Parathyroid adenoma (tissue), 2 donors: ENCODE results near the gene ARSD.

ENCODE experiments used
- H2AFZ ChIP-seq: fragments of 300-600 bp; sonication (generic); one replicate; pipeline ENCODE4 v1.7.0; 2017; ENCODE audit warnings: antibody characterized with exemption, mild to moderate bottlenecking
- H3K27ac ChIP-seq: fragments of 300-600 bp; sonication (generic); one replicate; pipeline ENCODE4 v1.7.0; 2017
- H3K27me3 ChIP-seq: fragments of 300-600 bp; sonication (generic); one replicate; pipeline ENCODE4 v1.7.0; 2017; ENCODE audit warnings: low read length; ENCODE audit not compliant: control insufficient read depth, insufficient read depth
- H3K36me3 ChIP-seq: fragments of 300-600 bp; sonication (generic); one replicate; pipeline ENCODE4 v1.7.0; 2017; ENCODE audit warnings: low read length; ENCODE audit not compliant: control insufficient read depth, insufficient read depth
- H3K4me1 ChIP-seq: fragments of 300-600 bp; sonication (generic); one replicate; pipeline ENCODE4 v1.7.0; 2017; ENCODE audit warnings: control low read depth
- H3K4me2 ChIP-seq: fragments of 300-600 bp; sonication (generic); one replicate; pipeline ENCODE4 v1.7.0; 2017; ENCODE audit warnings: low read length
- H3K4me3 ChIP-seq: fragments of 300-600 bp; sonication (generic); one replicate; pipeline ENCODE4 v1.7.0; 2017; ENCODE audit warnings: low read depth, low read length
- H3K79me2 ChIP-seq: fragments of 300-600 bp; sonication (generic); one replicate; pipeline ENCODE4 v1.7.0; 2017; ENCODE audit warnings: control low read depth
- H3K9ac ChIP-seq: fragments of 300-600 bp; sonication (generic); one replicate; pipeline ENCODE4 v1.7.0; 2017; ENCODE audit warnings: mild to moderate bottlenecking
- H3K9me3 ChIP-seq: fragments of 300-600 bp; sonication (generic); one replicate; pipeline ENCODE4 v1.7.0; 2017; ENCODE audit warnings: low read length; ENCODE audit not compliant: control insufficient read depth
- TF ChIP-seq, protein P1 (sequence below): fragments of 300-600 bp; sonication (generic); IDR thresholded peaks from one replicate; pipeline ENCODE4 v1.7.0; 2017; ENCODE audit warnings: antibody characterized with exemption, mild to moderate bottlenecking
- donor health status: primary hyperparathyroidism.

Gene ARSD

DNA sequence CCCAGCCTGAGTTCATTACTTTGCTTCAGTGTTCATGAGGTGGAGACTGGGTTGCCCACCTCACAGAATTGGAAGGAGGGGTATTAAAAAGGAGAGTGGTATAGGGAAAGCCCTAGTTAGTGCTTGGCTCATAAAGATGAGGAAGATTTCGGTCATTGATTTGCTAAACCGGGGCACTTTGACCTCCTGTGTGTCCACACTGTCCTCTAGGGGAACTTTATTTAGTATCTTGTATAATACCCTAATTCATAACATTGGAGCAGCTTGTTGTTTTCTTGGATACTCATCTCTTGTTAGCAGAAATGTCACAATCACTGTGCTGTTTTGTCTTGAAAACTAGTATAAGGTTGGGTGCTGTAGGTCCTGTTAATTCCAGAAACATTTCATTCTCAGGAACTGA lies 50.6 kb downstream of the ARSD start:
- H3K27me3 ChIP-seq: no peaks in the 10 kb centered on the region
- H2AFZ ChIP-seq: no peak overlapping the region
- TF ChIP-seq, protein P1, sequence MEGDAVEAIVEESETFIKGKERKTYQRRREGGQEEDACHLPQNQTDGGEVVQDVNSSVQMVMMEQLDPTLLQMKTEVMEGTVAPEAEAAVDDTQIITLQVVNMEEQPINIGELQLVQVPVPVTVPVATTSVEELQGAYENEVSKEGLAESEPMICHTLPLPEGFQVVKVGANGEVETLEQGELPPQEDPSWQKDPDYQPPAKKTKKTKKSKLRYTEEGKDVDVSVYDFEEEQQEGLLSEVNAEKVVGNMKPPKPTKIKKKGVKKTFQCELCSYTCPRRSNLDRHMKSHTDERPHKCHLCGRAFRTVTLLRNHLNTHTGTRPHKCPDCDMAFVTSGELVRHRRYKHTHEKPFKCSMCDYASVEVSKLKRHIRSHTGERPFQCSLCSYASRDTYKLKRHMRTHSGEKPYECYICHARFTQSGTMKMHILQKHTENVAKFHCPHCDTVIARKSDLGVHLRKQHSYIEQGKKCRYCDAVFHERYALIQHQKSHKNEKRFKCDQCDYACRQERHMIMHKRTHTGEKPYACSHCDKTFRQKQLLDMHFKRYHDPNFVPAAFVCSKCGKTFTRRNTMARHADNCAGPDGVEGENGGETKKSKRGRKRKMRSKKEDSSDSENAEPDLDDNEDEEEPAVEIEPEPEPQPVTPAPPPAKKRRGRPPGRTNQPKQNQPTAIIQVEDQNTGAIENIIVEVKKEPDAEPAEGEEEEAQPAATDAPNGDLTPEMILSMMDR: no peak
- no peaks in the 10 kb centered on the region for H3K36me3 ChIP-seq
- H3K9me3 ChIP-seq: no peaks in the 10 kb centered on the region
- H3K27ac ChIP-seq: no peak overlapping the region
- H3K4me2 ChIP-seq: no peak overlapping the region
- no peak overlapping the region for H3K9ac ChIP-seq
- no peaks in the 10 kb centered on the region for H3K79me2 ChIP-seq
- H3K4me1 ChIP-seq: no peaks in the 10 kb centered on the region
- H3K4me3 ChIP-seq: no peak overlapping the region

DNA sequence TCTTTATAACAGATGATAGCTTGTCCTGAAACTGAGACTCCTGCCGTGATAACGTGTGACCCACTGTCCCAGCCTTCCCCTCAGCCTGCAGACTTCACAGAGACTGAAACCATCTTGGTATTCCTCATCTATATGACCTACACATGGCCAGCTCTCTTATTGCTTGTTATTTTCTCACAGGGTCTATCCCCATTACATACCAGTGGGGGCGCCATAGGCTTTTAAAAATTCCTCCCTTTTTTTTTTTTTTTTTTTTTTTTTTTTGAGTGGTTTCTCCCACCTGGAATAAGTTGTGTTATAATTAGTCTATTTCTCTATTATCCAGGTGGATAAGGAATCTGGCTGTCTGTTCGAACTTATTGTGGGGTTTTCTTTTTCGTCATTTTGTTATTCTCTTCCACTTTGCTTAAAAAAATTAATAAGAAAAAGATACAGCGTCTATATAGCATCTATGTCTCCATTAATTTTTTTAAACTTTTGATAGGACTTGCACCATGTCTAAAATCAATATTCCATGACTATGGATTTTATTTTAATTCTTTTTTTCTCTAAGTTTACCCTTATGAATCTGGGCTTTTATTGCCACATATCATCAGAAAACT lies 53.2 kb downstream of the ARSD start:
- TF ChIP-seq, protein P1: no peak
- Histone ChIP-seq H3K4me1 (no peaks in the 10 kb centered on the region), H3K27ac (no peak overlapping the region), H3K9me3 (no peaks in the 10 kb centered on the region), H3K4me2 (no peak overlapping the region), H3K9ac (no peak overlapping the region), H3K4me3 (no peak overlapping the region), H3K27me3 (no peaks in the 10 kb centered on the region), H3K36me3 (no peaks in the 10 kb centered on the region), H3K79me2 (no peaks in the 10 kb centered on the region), H2AFZ (no peak overlapping the region)

DNA sequence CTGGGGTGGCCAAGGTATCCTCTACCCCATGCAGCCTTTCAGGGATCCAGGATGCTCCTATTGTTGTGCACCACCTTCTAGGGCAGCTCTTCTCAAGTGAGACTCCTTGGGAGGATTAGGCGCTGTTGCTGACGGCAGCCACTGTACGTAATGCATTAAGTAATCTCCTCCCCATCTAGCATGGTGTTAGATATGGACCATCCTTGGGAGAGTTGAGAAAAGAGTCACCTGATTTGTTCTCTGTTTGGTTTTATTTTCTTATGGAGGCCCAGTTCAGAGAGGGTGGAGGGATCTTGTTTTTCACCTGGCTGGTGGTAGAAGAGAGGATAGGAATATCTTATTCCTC lies 54.0 kb downstream of the ARSD start:
- Histone ChIP-seq H3K27me3 (no peaks in the 10 kb centered on the region), H3K4me1 (no peaks in the 10 kb centered on the region), H2AFZ (no peak overlapping the region), H3K9ac (no peak overlapping the region), H3K79me2 (no peaks in the 10 kb centered on the region), H3K4me2 (no peak overlapping the region), H3K27ac (no peak overlapping the region), H3K4me3 (no peak overlapping the region), H3K9me3 (no peaks in the 10 kb centered on the region), H3K36me3 (no peaks in the 10 kb centered on the region)
- TF ChIP-seq, protein P1: no peak

DNA sequence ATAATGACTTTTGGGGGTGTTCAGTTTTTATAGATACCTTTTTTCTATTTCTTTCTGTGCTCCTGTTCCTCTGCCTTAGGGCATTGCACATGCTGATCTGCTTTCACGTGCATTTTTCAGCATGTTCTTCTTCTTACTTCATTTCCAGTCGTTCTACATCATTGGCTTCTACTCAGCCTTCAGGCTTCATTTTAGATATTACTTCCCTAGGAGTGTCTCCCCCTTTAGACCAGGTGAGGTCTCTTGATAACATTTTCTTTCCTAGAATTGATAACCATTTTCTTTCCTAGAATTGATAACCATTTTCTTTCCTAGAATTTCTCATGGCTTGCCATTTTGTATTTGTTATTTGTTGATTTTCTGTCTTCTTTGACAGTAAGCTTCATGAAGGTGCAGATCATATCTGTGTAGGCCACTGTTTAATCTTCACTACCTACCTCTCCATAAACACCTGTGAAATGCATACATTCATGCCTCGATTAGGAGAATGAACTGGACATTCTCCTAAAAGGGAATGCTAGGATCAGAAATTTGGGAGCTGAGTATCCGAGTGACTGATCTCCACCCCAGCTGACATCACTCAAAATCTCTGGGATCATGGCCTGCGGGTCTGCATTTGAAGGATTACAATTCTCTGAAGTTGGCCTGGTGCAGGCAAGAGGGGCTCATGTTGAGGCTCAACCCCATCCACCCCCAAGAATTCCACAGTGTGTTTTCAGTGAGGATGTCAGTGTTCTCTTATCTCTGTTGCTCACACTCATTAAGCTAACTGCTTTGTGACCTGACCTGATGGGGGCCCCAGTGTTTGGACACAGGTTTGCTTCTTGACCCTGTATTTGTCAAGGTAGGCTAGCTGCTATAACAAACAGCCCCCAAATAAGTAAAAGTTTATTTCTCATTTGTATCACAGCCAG lies 54.7 kb downstream of the ARSD start:
- Histone ChIP-seq H3K4me3 (no peak overlapping the region), H3K36me3 (no peaks in the 10 kb centered on the region), H3K4me1 (no peaks in the 10 kb centered on the region), H3K27me3 (no peaks in the 10 kb centered on the region), H3K4me2 (no peak overlapping the region), H2AFZ (no peak overlapping the region), H3K27ac (no peak overlapping the region), H3K9me3 (no peaks in the 10 kb centered on the region), H3K9ac (no peak overlapping the region), H3K79me2 (no peaks in the 10 kb centered on the region)
- TF ChIP-seq, protein P1: no peak
